K562 (cell line): ENCODE results near the gene MITF. TPM values are rescaled to one million over a fixed set of nuclear protein-coding genes. Genes with fewer than 3 reads are reported as not detected.

Experiments
- ATF7 ChIP-seq: fragments of 450-650 bp; IDR thresholded peaks from 2 replicates; pipeline ENCODE4 v1.7.1; 2014; ENCODE audit warnings: mild to moderate bottlenecking, moderate library complexity
- BCL6 ChIP-seq: fragments of 250-450 bp; sonication (Bioruptor Pico); IDR thresholded peaks from 2 replicates; pipeline ENCODE4 v1.4.0; 2020
- CBFA2T2 ChIP-seq: fragments of 450-650 bp; conservative IDR thresholded peaks from 2 replicates; pipeline ENCODE4 v1.6.1; 2017; ENCODE audit warnings: mild to moderate bottlenecking
- CBFB ChIP-seq: sonication (generic); formaldehyde crosslinking; IDR thresholded peaks from 2 replicates; pipeline ENCODE4 v1.4.0; 2020; ENCODE audit warnings: mild to moderate bottlenecking, missing genetic modification reagents
- CBX5 ChIP-seq: IDR thresholded peaks from 2 replicates; pipeline ENCODE4 v1.6.1; 2014; ENCODE audit warnings: low read depth, borderline replicate concordance
- CEBPG ChIP-seq, 3 experiments: fragments of 200-800 bp in 1 of 3; sonication (Bioruptor generic) in 1 of 3; sonication (generic) in 1 of 3; formaldehyde crosslinking in 1 of 3; IDR thresholded peaks in 2 of 3; conservative IDR thresholded peaks in 1 of 3; 2 replicates each; pipeline versions ENCODE4 v1.6.1 to v1.8.0; 2016 to 2022; ENCODE audit warnings: missing compliant biosample characterization in 2 of 3, missing genetic modification characterization in 2 of 3, mild to moderate bottlenecking in 1 of 3, missing genetic modification reagents in 1 of 3
- CREB1 ChIP-seq, 2 experiments: sonication (generic) in 1 of 2; formaldehyde crosslinking in 1 of 2; IDR thresholded peaks; 2 replicates each; pipeline versions ENCODE4 v1.6.1 to v1.8.0; 2012 to 2022; ENCODE audit warnings: inconsistent platforms in 1 of 2, mild to moderate bottlenecking in 1 of 2, missing genetic modification reagents in 1 of 2, moderate library complexity in 1 of 2
- DACH1 ChIP-seq: fragments of 450-650 bp; IDR thresholded peaks from 2 replicates; pipeline ENCODE4 v1.6.1; 2018; ENCODE audit not compliant: partially characterized antibody
- HDAC3 ChIP-seq: fragments of 450-650 bp; IDR thresholded peaks from 2 replicates; pipeline ENCODE4 v1.6.1; 2018; ENCODE audit warnings: borderline replicate concordance, mild to moderate bottlenecking, moderate library complexity; ENCODE audit not compliant: partially characterized antibody
- HNRNPH1 ChIP-seq: fragments of 200-400 bp; formaldehyde crosslinking; optimal IDR thresholded peaks from 2 replicates; pipeline ENCODE3; 2017; ENCODE audit warnings: low read depth, mild to moderate bottlenecking, low read length, moderate library complexity
- LEF1 ChIP-seq: fragments of 450-650 bp; IDR thresholded peaks from 2 replicates; pipeline ENCODE4 v1.6.1; 2016; ENCODE audit warnings: mild to moderate bottlenecking
- MAZ ChIP-seq, 2 experiments: fragments of 450-650 bp in 1 of 2; sonication (generic) in 1 of 2; formaldehyde crosslinking; IDR thresholded peaks in 1 of 2; conservative IDR thresholded peaks in 1 of 2; 2 replicates each; pipeline versions ENCODE4 v1.4.0 to v1.5.0; 2020; ENCODE audit warnings: mild to moderate bottlenecking in 1 of 2, missing genetic modification reagents in 1 of 2
- MCM7 ChIP-seq, 2 experiments: fragments of 450-650 bp; IDR thresholded peaks; 2 replicates each; pipeline ENCODE4 v1.6.1; 2016 to 2018
- PML ChIP-seq: IDR thresholded peaks from 2 replicates; pipeline ENCODE4 v1.6.1; 2012; ENCODE audit warnings: low read length, inconsistent platforms
- POLR2AphosphoS2 ChIP-seq: IDR thresholded peaks from 2 replicates; pipeline ENCODE4 v1.6.1; 2012; ENCODE audit warnings: low read length, improper control_type of control experiment
- POLR2AphosphoS5 ChIP-seq: IDR thresholded peaks from 2 replicates; pipeline ENCODE4 v1.6.1; 2011; ENCODE audit warnings: mild to moderate bottlenecking, low read depth, low read length, moderate library complexity; ENCODE audit not compliant: control insufficient read depth, insufficient read depth
- POLR3A ChIP-seq: IDR thresholded peaks from 2 replicates; pipeline ENCODE4 v1.6.1; 2011; ENCODE audit warnings: borderline replicate concordance, mild to moderate bottlenecking, moderate library complexity; ENCODE audit not compliant: insufficient read length, insufficient read depth; ENCODE audit errors: extremely low read depth
- RNF2 ChIP-seq: sonication (generic); IDR thresholded peaks from 2 replicates; pipeline ENCODE4 v1.6.1; 2016
- SRSF9 ChIP-seq: fragments of 200-400 bp; formaldehyde crosslinking; IDR thresholded peaks from 2 replicates; pipeline ENCODE4 v1.6.1; 2017; ENCODE audit warnings: low read depth, low read length, borderline replicate concordance
- ZC3H4 ChIP-seq: sonication (generic); formaldehyde crosslinking; IDR thresholded peaks from 2 replicates; pipeline ENCODE4 v1.9.0; 2021; ENCODE audit warnings: missing genetic modification reagents, borderline replicate concordance
- polyA plus RNA-seq, 8 experiments: library from polyadenylated mRNA; depleted of rRNA in 4 of 8; stranded (reverse) in 5 of 8; unstranded in 3 of 8; fragments of >200 nt; fragmentation: Nextera tagmentation in 2 of 8; fragmentation: Illumina TruSeq in 1 of 8; extraction: Ambion mirVana in 2 of 8; extraction: Trizol in 1 of 8; gene quantifications; 2 replicates each; pipeline versions ENCODE4 v1.2.1 to v1.2.3, GENCODE V29; 2011 to 2014; ENCODE audit warnings: inconsistent platforms in 1 of 8, missing spikeins in 1 of 8
- total RNA-seq, 7 experiments: library from RNA; depleted of rRNA in 6 of 7; stranded (reverse); fragments of >200 nt in 6 of 7; fragmentation: Illumina TruSeq in 2 of 7; extraction: Trizol in 2 of 7; gene quantifications; 2 replicates each; pipeline versions ENCODE4 v1.2.1 to v1.2.3, GENCODE V29; 2011 to 2021; ENCODE audit warnings: low replicate concordance in 1 of 7
- TF ChIP-seq, protein P1 (sequence below): fragments of 450-650 bp; IDR thresholded peaks from 2 replicates; pipeline ENCODE4 v1.7.1; 2018; ENCODE audit warnings: mild to moderate bottlenecking, low read depth; ENCODE audit not compliant: partially characterized antibody
- TF ChIP-seq, protein P2 (sequence below), 2 experiments: fragments of 450-650 bp in 1 of 2; sonication (generic) in 1 of 2; formaldehyde crosslinking; conservative IDR thresholded peaks; 2 replicates each; pipeline versions ENCODE4 v1.4.0 to v1.8.1; 2020 to 2022; ENCODE audit warnings: mild to moderate bottlenecking in 1 of 2, missing genetic modification reagents in 1 of 2

MITF gene
- total and polyA plus RNA-seq, 9 of the 15 experiments (the other 6 are each of a cell fraction or from before 2014, with no cell fraction given) = 5.6 to 14.9 (median 11.1) TPM

DNA sequence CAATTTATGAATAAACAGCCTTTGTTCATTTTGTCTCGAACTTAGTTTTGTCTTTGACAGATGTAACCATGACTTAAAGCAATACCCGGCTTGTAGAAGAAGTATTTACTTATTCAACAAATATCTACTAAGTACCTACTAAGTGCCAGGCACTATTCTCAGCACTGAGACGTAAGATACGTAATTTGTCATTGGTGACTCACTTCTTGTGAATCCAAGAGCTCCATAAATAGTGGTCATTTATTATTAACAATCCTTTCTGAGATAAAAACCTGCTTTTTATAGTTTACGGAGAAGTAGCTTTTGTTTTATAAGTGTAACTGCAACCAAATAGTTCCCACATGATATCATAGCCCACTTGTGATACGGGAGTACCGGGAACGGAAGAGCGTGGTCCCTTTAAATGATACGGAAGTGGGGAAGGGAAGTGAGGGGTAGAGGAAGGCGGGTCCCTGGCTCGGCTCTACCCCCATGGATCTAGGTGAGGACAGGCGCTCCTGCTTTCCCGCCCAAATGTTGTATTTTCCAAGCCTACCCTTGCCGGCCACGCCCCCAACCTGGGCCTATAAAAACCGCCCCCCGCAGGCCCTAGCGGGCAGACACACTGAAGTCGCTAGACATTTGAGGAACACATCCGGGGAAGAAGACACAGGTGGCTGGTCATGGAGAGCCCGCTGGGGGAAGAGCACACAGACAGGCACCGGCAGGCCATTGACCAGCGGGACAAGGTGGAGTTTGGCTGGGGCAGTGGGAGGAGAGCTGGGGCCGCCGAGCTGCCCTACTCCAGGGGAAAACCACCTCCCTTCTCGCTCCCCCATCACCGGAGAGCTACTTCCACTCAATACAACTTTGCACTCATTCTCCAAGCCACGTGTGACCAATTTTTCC, 260.1 kb downstream of the MITF start, which contains the start of gene SAMMSON (continued):
- TF ChIP-seq, protein P1, sequence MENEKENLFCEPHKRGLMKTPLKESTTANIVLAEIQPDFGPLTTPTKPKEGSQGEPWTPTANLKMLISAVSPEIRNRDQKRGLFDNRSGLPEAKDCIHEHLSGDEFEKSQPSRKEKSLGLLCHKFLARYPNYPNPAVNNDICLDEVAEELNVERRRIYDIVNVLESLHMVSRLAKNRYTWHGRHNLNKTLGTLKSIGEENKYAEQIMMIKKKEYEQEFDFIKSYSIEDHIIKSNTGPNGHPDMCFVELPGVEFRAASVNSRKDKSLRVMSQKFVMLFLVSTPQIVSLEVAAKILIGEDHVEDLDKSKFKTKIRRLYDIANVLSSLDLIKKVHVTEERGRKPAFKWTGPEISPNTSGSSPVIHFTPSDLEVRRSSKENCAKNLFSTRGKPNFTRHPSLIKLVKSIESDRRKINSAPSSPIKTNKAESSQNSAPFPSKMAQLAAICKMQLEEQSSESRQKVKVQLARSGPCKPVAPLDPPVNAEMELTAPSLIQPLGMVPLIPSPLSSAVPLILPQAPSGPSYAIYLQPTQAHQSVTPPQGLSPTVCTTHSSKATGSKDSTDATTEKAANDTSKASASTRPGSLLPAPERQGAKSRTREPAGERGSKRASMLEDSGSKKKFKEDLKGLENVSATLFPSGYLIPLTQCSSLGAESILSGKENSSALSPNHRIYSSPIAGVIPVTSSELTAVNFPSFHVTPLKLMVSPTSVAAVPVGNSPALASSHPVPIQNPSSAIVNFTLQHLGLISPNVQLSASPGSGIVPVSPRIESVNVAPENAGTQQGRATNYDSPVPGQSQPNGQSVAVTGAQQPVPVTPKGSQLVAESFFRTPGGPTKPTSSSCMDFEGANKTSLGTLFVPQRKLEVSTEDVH = peak; percentile 94
- TF ChIP-seq CBFB (no peak), CREB1 (IDR thresholded peaks at IDR 0.05) (no peak), CREB1 (CRISPR knock-in tag; IDR thresholded peaks at IDR 0.05) (no peak), ATF7 (peak; percentile 70), MCM7 (IDR thresholded peaks at IDR 0.05) (no peak), HDAC3 (no peak), LEF1 (0 out of 2 replicates have a peak, but pooled peaks have one; percentile 20), HNRNPH1 (no peak), MAZ (CRISPR knock-in tag; conservative IDR thresholded peaks at IDR 0.05 in 1 of 2, IDR thresholded peaks at IDR 0.05 in 1 of 2) (peak in 1 of 2 experiments; percentile 89; a peak in 2 of 4 replicates), POLR2AphosphoS5 (peak; percentile 99), SRSF9 (no peak), CEBPG (CRISPR knock-in tag; IDR thresholded peaks at IDR 0.05) (no peak), CEBPG (tag; conservative IDR thresholded peaks at IDR 0.05 in 1 of 2, IDR thresholded peaks at IDR 0.05 in 1 of 2) (no peak), BCL6 (CRISPR knock-in tag) (no peak), RNF2 (peak; percentile 67), POLR3A (no peak), CBX5 (0 out of 2 replicates have a peak, but pooled peaks have one; percentile 18), PML (peak; percentile 92), ZC3H4 (CRISPR knock-in tag) (no peak), CBFA2T2 (no peak), DACH1 (no peak), POLR2AphosphoS2 (peak; percentile 70; the same call in 1 of the 2 replicates)
- TF ChIP-seq, protein P2, sequence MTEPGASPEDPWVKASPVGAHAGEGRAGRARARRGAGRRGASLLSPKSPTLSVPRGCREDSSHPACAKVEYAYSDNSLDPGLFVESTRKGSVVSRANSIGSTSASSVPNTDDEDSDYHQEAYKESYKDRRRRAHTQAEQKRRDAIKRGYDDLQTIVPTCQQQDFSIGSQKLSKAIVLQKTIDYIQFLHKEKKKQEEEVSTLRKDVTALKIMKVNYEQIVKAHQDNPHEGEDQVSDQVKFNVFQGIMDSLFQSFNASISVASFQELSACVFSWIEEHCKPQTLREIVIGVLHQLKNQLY (CRISPR knock-in tag; conservative IDR thresholded peaks at IDR 0.05) = 0 out of 4 replicates have a peak, but pooled peaks of 1 of the 2 experiments have one; percentile 71
